Measurements from ENCODE around the gene ZNF358. TPM values are rescaled to one million over a fixed set of nuclear protein-coding genes. Genes with fewer than 3 reads are reported as not detected.

ZNF358 gene
- total and polyA plus RNA-seq, 4 experiments from 2014 or later: 1.6 to 8.7 (median 8.4) TPM; not detected in 1

DNA sequence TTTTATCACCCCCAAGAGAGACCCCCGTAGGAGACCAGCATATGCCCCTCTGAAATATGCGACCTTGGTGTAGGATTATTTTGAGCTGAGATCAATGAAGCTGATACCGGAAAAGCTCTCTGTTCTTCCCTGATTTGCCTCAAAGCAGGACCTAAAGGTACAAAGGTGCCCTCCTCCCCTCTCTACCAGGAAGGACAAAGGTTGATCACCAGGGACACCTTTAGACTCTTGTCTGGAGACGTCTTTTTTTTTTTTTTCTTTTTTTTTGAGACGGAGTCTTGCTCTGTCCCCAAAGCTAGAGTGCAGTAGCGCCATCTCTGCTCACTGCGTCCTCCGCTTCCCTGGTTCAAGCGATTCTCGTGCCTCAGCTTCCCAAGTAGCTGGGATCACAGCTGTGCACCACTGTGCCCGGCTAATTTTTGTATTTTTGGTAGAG lies 26.3 kb upstream of the ZNF358 start:
- Histone ChIP-seq H3K9me3 (ENCODE audit: control insufficient read depth in 1 of 2, low read length in 2 of 2) (no peaks in the 10 kb centered on the region), H3K27ac (ENCODE audit: low read depth, low read length) (no peak overlapping the region), H3K27me3 (ENCODE audit: insufficient read depth, low read length) (no peaks in the 10 kb centered on the region), H3K4me3 (ENCODE audit: low read length in 2 of 2) (peak overlapping the region; percentile 52 to 96), H3K4me1 (ENCODE audit: insufficient read depth, low read length) (peaks cover 12% of the 10 kb centered on the region), H3K36me3 (ENCODE audit: insufficient read depth, low read length) (no peaks in the 10 kb centered on the region)
- Mint-ChIP-seq H3K36me3 (no peaks in the 10 kb centered on the region), H3K4me3 (peak overlapping the region; percentile 84 to 94 (median 90)), H3K27ac (peak overlapping the region; percentile 54 to 97 (median 92)), H3K9me3 (peaks cover 0 to 11% (median 0%) of the 10 kb centered on the region in 8 donors), H3K4me1 (peaks cover 3 to 22% (median 13%) of the 10 kb centered on the region in 4 donors), H3K27me3 (no peaks in the 10 kb centered on the region)
- CTCF ChIA-PET (ENCODE audit: partially characterized antibody): no interaction called here
- POLR2A ChIA-PET (ENCODE audit: partially characterized antibody): interaction anchor here (0.7 to 1.1 kb wide), 3 partner anchors 33 to 135 kb away, joined by 4 to 8 read pairs (median 4); partner anchors contain the start of genes MCOLN1 and PNPLA6
- DNase-seq: no peak
- intact Hi-C loops (cut with micrococcal nuclease): loop anchor here (1.0 kb wide), 2 partner anchors 33 to 46 kb away; partner anchors contain the start of genes MCOLN1 and PNPLA6

DNA sequence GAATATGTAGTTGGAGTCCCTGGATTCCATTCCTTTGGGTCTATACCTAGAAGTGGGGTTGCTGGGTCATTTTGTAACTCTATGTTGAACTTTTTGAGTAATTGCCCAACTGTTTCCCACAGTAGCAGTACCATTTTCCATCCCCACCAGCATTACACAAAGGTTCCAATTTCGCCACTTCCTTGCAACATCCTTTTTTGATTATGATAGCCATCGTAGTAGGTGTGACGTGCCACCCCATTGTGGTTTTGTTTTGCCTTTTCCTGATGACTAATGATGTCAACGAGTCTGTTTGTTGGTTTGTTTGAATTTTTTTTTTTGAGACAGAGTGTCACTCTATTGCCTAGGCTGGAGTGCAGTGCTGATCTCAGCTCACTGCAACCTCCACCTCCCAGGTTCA lies 23.8 kb upstream of the ZNF358 start:
- no peak overlapping the region for H3K4me3 ChIP-seq (ENCODE audit: low read length in 2 of 2)
- H3K4me1 Mint-ChIP-seq: peaks cover 3 to 22% (median 13%) of the 10 kb centered on the region in 4 donors
- no peaks in the 10 kb centered on the region for H3K27me3 ChIP-seq (ENCODE audit: insufficient read depth, low read length)
- ChIA-PET CTCF (ENCODE audit: partially characterized antibody) (no interaction called here), POLR2A (ENCODE audit: partially characterized antibody) (no interaction called here)
- H3K4me1 ChIP-seq (ENCODE audit: insufficient read depth, low read length): peaks cover 12% of the 10 kb centered on the region
- no peaks in the 10 kb centered on the region for H3K36me3 Mint-ChIP-seq
- H3K27ac Mint-ChIP-seq: peak overlapping the region in 3 of 7 donors; percentile 62 to 75 (median 65)
- H3K36me3 ChIP-seq (ENCODE audit: insufficient read depth, low read length): no peaks in the 10 kb centered on the region
- intact Hi-C loops (cut with micrococcal nuclease): no loop called here
- H3K9me3 ChIP-seq (ENCODE audit: control insufficient read depth in 1 of 2, low read length in 2 of 2): no peaks in the 10 kb centered on the region
- peaks cover 0 to 11% (median 0%) of the 10 kb centered on the region in 8 donors for H3K9me3 Mint-ChIP-seq
- peak overlapping the region in 1 of 8 donors; percentile 65 for H3K4me3 Mint-ChIP-seq
- no peak overlapping the region for H3K27ac ChIP-seq (ENCODE audit: low read depth, low read length)
- DNase-seq: peak in 3 of 5 donors; percentile 35 to 67 (median 41)
- peaks cover 3% of the 10 kb centered on the region in 2 donors for H3K27me3 Mint-ChIP-seq

DNA sequence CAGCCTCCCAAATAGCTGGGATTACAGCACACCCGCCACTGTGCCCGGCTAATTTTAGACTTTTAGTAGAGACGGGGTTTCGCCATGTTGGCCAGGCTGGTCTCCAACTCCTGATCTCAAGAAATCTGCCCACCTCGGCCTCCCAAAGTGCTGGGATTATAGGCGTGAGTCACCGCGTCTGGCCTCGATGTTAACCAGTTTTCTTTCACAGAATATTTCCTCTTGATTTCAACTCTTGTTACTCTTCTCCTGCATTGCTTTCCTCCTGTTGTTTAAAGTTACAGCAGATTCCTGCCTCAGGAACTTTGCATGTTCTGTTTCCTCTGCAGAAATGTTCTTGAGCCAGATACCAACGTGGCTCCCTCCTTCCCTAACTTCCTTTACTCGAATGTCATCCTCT lies 23.3 kb upstream of the ZNF358 start:
- POLR2A ChIA-PET (ENCODE audit: partially characterized antibody): no interaction called here
- Histone ChIP-seq H3K36me3 (ENCODE audit: insufficient read depth, low read length) (no peaks in the 10 kb centered on the region), H3K4me1 (ENCODE audit: insufficient read depth, low read length) (peaks cover 12% of the 10 kb centered on the region), H3K27ac (ENCODE audit: low read depth, low read length) (no peak overlapping the region), H3K9me3 (ENCODE audit: control insufficient read depth in 1 of 2, low read length in 2 of 2) (no peaks in the 10 kb centered on the region), H3K4me3 (ENCODE audit: low read length in 2 of 2) (no peak overlapping the region), H3K27me3 (ENCODE audit: insufficient read depth, low read length) (no peaks in the 10 kb centered on the region)
- intact Hi-C loops (cut with micrococcal nuclease): no loop called here
- H3K27ac Mint-ChIP-seq: peak overlapping the region in 1 of 7 donors; percentile 65
- H3K4me3 Mint-ChIP-seq: no peak overlapping the region
- H3K27me3 Mint-ChIP-seq: peaks cover 4 to 6% of the 10 kb centered on the region in 2 donors
- H3K4me1 Mint-ChIP-seq: peaks cover 3 to 22% (median 13%) of the 10 kb centered on the region in 4 donors
- H3K9me3 Mint-ChIP-seq: peaks cover 0 to 11% (median 0%) of the 10 kb centered on the region in 8 donors
- CTCF ChIA-PET (ENCODE audit: partially characterized antibody): no interaction called here
- H3K36me3 Mint-ChIP-seq: no peaks in the 10 kb centered on the region
- DNase-seq: no peak

DNA sequence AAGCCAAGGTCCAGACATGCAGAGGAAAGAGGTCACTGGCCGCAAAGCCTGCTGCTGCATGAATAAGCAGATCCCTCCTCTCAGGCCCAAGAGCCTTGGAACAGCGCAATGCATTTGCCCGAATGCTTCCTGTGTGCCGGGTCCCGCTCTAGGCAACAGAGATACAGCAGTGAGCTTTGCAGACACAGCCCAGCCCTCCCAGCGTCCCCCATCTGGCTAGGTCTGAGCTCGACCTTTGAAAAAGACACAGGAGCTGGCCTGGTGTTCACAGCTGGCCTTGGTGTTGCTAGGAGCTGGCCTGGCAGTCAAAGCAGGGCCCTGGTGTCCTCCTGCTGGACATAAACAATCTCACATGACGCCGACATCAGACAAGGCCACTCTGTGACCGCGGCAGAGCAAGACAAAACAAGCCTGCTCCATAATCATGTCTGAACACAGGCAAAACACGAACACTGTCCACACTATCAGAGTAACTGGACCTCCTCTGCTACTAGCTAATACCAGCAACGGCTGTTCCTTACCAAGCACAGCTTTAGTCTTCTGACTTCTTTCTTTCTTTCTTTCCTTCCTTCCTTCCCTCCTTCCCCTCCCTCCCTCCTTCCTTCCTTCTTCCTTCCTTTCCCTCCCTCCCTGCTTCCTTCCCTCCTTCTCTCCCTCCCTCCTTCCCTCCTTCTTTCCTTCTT lies 21.3 kb upstream of the ZNF358 start:
- DNase-seq: no peak
- H3K36me3 ChIP-seq (ENCODE audit: insufficient read depth, low read length): no peaks in the 10 kb centered on the region
- H3K9me3 Mint-ChIP-seq: peaks cover 0 to 7% (median 0%) of the 10 kb centered on the region in 8 donors
- H3K4me3 Mint-ChIP-seq: no peak overlapping the region
- ChIA-PET POLR2A (ENCODE audit: partially characterized antibody) (no interaction called here), CTCF (ENCODE audit: partially characterized antibody) (interaction anchor here (0.6 kb wide), 1 partner anchor 53 kb away, joined by 3 read pairs; no protein-coding TSS in a partner anchor)
- peaks cover under 1 to 17% (median 9%) of the 10 kb centered on the region in 4 donors for H3K4me1 Mint-ChIP-seq
- H3K36me3 Mint-ChIP-seq: no peaks in the 10 kb centered on the region
- peaks cover 2% of the 10 kb centered on the region for H3K4me1 ChIP-seq (ENCODE audit: insufficient read depth, low read length)
- peak overlapping the region in 1 of 7 donors; percentile 12 for H3K27ac Mint-ChIP-seq
- H3K27ac ChIP-seq (ENCODE audit: low read depth, low read length): no peak overlapping the region
- peaks cover 10 to 13% of the 10 kb centered on the region in 2 donors for H3K27me3 Mint-ChIP-seq
- H3K4me3 ChIP-seq (ENCODE audit: low read length in 2 of 2): no peak overlapping the region
- intact Hi-C loops (cut with micrococcal nuclease): no loop called here
- no peaks in the 10 kb centered on the region for H3K27me3 ChIP-seq (ENCODE audit: insufficient read depth, low read length)
- H3K9me3 ChIP-seq (ENCODE audit: control insufficient read depth in 1 of 2, low read length in 2 of 2): no peaks in the 10 kb centered on the region

DNA sequence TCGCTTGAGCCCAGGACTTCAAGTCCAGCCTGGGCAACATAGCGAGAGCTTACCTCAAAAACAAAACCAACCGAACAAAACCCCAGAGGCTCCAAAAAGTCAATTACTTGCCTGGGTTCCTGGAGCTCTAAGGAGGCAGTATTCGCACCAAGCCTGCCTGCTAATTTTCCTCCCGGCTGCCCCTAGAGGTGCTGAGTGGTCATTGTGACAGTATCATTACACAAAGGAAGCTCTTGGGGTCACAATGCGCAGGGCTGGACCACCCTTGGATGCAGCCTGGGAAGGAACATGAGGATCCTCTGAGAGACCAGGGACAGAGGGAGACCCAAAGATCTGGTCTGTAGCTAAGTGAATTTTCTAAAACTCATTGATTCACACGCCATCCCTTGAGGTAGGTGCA lies 18.6 kb upstream of the ZNF358 start:
- ChIA-PET CTCF (ENCODE audit: partially characterized antibody) (interaction anchor here (0.6 to 1.2 kb wide), 3 partner anchors 26 to 45 kb away, joined by 3 read pairs; no protein-coding TSS in a partner anchor), POLR2A (ENCODE audit: partially characterized antibody) (no interaction called here)
- H3K4me1 Mint-ChIP-seq: peaks cover 0 to 6% (median 3%) of the 10 kb centered on the region in 4 donors
- Histone ChIP-seq H3K4me3 (ENCODE audit: low read length in 2 of 2) (no peak overlapping the region), H3K4me1 (ENCODE audit: insufficient read depth, low read length) (no peaks in the 10 kb centered on the region), H3K36me3 (ENCODE audit: insufficient read depth, low read length) (no peaks in the 10 kb centered on the region), H3K27ac (ENCODE audit: low read depth, low read length) (no peak overlapping the region), H3K27me3 (ENCODE audit: insufficient read depth, low read length) (no peaks in the 10 kb centered on the region), H3K9me3 (ENCODE audit: control insufficient read depth in 1 of 2, low read length in 2 of 2) (no peaks in the 10 kb centered on the region)
- no peaks in the 10 kb centered on the region for H3K36me3 Mint-ChIP-seq
- no peaks in the 10 kb centered on the region for H3K9me3 Mint-ChIP-seq
- H3K27me3 Mint-ChIP-seq: peaks cover 19 to 24% of the 10 kb centered on the region in 2 donors
- no peak overlapping the region for H3K27ac Mint-ChIP-seq
- no peak for DNase-seq
- intact Hi-C loops (cut with micrococcal nuclease): no loop called here
- no peak overlapping the region for H3K4me3 Mint-ChIP-seq

DNA sequence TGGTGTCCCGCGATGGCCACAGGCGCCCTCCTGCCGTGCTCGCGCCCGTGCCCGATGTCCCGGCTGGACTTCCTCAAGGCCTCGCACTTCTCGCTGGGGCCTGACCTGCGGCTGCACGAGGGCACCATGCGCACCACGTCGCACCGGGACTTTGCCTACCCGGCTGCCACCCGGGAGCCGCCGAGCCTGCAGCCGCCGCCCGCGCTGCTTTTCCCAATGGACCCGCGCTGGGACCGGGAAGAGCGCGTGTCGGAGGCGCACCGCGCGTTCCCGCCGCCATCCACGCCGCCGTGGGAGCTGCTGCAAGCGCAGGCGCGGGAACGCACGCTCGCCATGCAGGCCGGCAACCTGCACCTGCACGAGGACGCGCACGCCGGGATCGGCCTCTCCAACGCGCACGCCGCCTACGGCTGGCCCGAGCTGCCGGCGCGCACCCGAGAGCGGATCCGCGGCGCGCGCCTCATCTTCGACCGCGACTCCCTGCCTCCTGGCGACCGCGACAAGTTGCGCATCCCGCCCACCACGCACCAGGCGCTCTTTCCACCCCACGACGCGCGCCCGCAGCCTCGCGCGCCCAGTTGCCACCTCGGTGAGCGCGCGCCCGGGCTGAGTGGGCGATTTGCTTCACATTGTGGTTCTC lies 15.0 kb upstream of the ZNF358 start:
- no peaks in the 10 kb centered on the region for H3K36me3 Mint-ChIP-seq
- no peaks in the 10 kb centered on the region for H3K9me3 Mint-ChIP-seq
- Histone ChIP-seq H3K4me1 (ENCODE audit: insufficient read depth, low read length) (peaks cover 10% of the 10 kb centered on the region), H3K36me3 (ENCODE audit: insufficient read depth, low read length) (no peaks in the 10 kb centered on the region), H3K27me3 (ENCODE audit: insufficient read depth, low read length) (no peaks in the 10 kb centered on the region), H3K27ac (ENCODE audit: low read depth, low read length) (no peak overlapping the region), H3K4me3 (ENCODE audit: low read length in 2 of 2) (no peak overlapping the region), H3K9me3 (ENCODE audit: control insufficient read depth in 1 of 2, low read length in 2 of 2) (no peaks in the 10 kb centered on the region)
- H3K4me1 Mint-ChIP-seq: peaks cover 3 to 13% (median 7%) of the 10 kb centered on the region in 4 donors
- DNase-seq: no peak
- intact Hi-C loops (cut with micrococcal nuclease): no loop called here
- peaks cover 28 to 37% of the 10 kb centered on the region in 2 donors for H3K27me3 Mint-ChIP-seq
- CTCF ChIA-PET (ENCODE audit: partially characterized antibody): no interaction called here
- POLR2A ChIA-PET (ENCODE audit: partially characterized antibody): no interaction called here
- peak overlapping the region in 3 of 8 donors; percentile 15 to 48 (median 31) for H3K4me3 Mint-ChIP-seq
- H3K27ac Mint-ChIP-seq: no peak overlapping the region

DNA sequence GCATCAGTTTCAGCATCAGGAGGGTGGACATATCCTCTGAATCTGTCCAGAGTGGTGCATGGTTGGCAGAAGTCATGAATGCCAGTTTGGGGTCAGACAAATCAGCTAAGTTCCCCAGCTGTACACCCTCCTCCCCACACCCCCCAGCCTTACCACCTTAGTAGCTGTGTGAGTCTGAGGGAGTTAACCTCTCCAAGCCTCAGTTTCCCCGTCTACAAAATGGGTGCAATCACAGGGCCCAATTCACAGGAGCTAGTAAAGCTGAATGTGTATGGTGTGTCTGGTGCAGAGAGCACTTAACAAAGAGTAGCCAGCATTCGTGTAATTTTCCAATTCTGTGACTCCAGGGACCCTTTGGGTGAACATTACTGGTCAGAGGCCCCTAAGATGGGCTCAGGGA lies 13.4 kb upstream of the ZNF358 start:
- Mint-ChIP-seq H3K4me1 (peaks cover 5 to 13% (median 7%) of the 10 kb centered on the region in 4 donors), H3K27me3 (peaks cover 28 to 36% of the 10 kb centered on the region in 2 donors), H3K27ac (peak overlapping the region in 1 of 7 donors; percentile 55), H3K9me3 (no peaks in the 10 kb centered on the region), H3K4me3 (no peak overlapping the region), H3K36me3 (no peaks in the 10 kb centered on the region)
- H3K4me1 ChIP-seq (ENCODE audit: insufficient read depth, low read length): peaks cover 10% of the 10 kb centered on the region
- H3K4me3 ChIP-seq (ENCODE audit: low read length in 2 of 2): no peak overlapping the region
- H3K36me3 ChIP-seq (ENCODE audit: insufficient read depth, low read length): no peaks in the 10 kb centered on the region
- H3K9me3 ChIP-seq (ENCODE audit: control insufficient read depth in 1 of 2, low read length in 2 of 2): no peaks in the 10 kb centered on the region
- ChIA-PET POLR2A (ENCODE audit: partially characterized antibody) (no interaction called here), CTCF (ENCODE audit: partially characterized antibody) (no interaction called here)
- no peak overlapping the region for H3K27ac ChIP-seq (ENCODE audit: low read depth, low read length)
- intact Hi-C loops (cut with micrococcal nuclease): no loop called here
- no peaks in the 10 kb centered on the region for H3K27me3 ChIP-seq (ENCODE audit: insufficient read depth, low read length)
- DNase-seq: no peak

Measured in CD4-positive, alpha-beta memory T cell (primary cell).